GM12874 (cell line): ENCODE results near the gene TNFAIP8.

Experiments used
- TF ChIP-seq, protein P1 (sequence below): IDR thresholded peaks from 2 replicates; pipeline ENCODE4 v1.5.1; 2011; ENCODE audit warnings: low read depth, mild to moderate bottlenecking, control low read depth, low read length, moderate library complexity; ENCODE audit not compliant: insufficient read depth

Gene TNFAIP8

GRCh38 chr5:119385536-119386128 lies 29.8 kb downstream of the TNFAIP8 start:
- TF ChIP-seq, protein P1, sequence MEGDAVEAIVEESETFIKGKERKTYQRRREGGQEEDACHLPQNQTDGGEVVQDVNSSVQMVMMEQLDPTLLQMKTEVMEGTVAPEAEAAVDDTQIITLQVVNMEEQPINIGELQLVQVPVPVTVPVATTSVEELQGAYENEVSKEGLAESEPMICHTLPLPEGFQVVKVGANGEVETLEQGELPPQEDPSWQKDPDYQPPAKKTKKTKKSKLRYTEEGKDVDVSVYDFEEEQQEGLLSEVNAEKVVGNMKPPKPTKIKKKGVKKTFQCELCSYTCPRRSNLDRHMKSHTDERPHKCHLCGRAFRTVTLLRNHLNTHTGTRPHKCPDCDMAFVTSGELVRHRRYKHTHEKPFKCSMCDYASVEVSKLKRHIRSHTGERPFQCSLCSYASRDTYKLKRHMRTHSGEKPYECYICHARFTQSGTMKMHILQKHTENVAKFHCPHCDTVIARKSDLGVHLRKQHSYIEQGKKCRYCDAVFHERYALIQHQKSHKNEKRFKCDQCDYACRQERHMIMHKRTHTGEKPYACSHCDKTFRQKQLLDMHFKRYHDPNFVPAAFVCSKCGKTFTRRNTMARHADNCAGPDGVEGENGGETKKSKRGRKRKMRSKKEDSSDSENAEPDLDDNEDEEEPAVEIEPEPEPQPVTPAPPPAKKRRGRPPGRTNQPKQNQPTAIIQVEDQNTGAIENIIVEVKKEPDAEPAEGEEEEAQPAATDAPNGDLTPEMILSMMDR, result no peak

DNA sequence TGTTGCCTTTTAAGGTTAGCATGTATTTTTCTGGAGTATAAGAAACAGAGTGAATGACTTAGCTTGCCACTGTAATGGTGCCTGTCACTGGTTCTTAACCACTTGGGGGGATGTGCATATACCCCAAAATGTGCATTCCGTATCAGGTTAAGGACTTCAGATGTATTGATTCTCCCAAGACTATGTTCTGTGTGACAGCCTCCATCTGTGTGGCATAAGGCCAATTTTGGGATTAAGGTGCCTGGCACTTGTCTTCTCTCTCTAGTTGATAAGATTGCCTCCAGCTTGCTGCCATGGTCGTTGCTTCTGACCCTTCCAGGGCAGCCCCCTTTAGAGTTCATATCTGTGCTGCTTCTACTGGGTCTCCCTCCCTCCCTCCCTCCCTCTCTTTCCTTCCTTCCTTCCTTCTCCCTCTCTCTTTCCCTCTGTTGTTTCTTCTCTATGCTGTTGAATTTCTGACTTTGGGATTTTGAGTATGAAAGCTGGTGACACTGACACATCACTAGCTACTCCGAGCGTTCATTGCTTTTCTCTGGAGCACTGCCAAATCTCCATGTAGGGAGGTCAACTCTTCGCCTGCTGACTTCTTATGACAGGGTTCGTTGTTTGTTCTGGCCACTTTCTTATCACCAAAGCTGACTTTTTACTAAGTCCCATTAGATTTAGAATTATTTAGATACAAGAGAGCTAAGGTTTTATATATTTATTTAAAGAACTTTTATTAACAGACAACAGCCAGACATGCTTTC lies 31.0 kb downstream of the TNFAIP8 start:
- TF ChIP-seq, protein P1, result no peak

- TF ChIP-seq, protein P1, result no peak
These were observed 32.3 kb downstream of the TNFAIP8 start for GRCh38 chr5:119387945-119388618.

DNA sequence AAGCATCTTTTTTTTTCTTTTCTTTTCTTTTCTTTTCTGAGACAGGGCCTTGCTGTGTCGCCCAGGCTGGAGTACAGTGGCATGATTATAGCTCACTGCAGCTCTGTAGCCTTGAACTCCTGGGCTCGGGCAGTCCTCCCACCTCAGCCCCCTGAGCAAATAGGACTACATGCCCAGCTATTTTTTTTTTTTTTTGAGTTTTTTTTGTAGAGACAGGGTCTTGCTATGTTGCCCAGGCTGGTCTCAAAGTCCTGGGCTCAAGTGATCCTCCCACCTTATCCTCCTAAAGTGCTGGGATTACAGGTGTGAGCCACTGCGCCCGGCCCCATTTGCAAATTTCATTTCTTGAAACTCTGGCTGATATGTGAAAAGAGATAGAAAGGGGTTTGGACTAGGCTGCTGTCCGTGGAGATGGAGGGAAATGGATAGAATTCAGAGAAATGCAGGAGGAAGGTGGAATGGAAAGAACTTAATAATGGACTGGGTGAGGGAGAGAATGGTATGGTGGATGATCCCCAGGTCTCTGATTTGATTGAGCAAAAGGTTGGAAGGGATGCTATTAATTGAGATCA lies 32.9 kb downstream of the TNFAIP8 start:
- TF ChIP-seq, protein P1, result no peak

DNA sequence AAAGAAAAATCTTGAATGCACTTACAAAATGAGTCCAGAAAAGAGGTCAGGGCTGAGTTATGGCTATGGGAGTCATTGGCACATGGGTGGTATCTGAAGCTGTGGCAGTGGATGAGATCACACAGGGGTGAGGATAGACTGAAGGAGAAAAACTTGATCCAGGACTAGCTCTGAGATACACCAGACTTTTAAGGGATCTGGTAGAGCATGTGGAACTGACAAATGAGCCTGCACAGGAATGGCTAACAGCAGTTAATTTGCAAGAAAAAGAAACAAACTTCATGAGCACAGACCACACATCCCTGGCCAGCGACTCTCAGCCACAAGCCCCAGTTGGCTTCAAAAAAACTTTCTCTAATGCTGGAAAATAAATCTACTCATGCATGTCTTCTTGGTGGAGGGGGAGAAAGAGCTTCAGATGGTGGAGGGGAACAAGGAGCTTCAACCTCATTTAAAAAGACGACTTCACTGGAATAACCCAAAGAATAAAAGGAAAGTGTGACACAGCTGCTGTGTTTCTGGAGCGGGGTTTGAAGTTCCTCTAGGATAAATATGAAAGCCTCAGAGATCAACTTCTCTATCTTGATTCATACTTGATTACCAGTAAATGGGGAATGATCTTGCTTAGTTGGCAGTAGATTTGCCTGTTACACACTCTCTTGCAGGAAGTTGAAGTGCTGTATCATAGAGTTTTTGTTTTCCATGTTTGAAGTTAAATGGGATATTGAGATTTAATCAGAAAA lies 33.6 kb downstream of the TNFAIP8 start:
- TF ChIP-seq, protein P1, result no peak

GRCh38 chr5:119390404-119390803 lies 34.6 kb downstream of the TNFAIP8 start:
- TF ChIP-seq, protein P1, result no peak
